Mesodermal cell (in vitro differentiated cells): ENCODE results near the gene SLC12A9.

Experiments
- H3K27ac ChIP-seq: 2 replicates; pipeline ENCODE4 v1.7.0; 2013; ENCODE audit warnings: mild to moderate bottlenecking, low read depth, low read length, moderate library complexity; ENCODE audit not compliant: severe bottlenecking
- H3K36me3 ChIP-seq: 2 replicates; pipeline ENCODE4 v1.7.1; 2013; ENCODE audit warnings: mild to moderate bottlenecking, low read length, moderate library complexity; ENCODE audit not compliant: control insufficient read depth, insufficient read depth
- H3K4me1 ChIP-seq: one replicate; pipeline ENCODE4 v1.7.1; 2013; ENCODE audit warnings: mild to moderate bottlenecking, low read length; ENCODE audit not compliant: insufficient read depth, control insufficient read depth, poor library complexity, severe bottlenecking
- H3K4me3 ChIP-seq: 2 replicates; pipeline ENCODE4 v1.7.0; 2013; ENCODE audit warnings: low read length, control low read depth, mild to moderate bottlenecking; ENCODE audit not compliant: insufficient read depth, poor library complexity, severe bottlenecking; ENCODE audit errors: extremely low read depth
- H3K9me3 ChIP-seq: 2 replicates; pipeline ENCODE4 v1.7.1; 2013; ENCODE audit warnings: mild to moderate bottlenecking, low read length, moderate library complexity; ENCODE audit not compliant: control insufficient read depth
- WGBS, 2 experiments: methylation state at CpG; one replicate each; pipeline ENCODE4 v1.1.5; 2013; ENCODE audit warnings: missing lambda C conversion rate in 2 of 2; ENCODE audit not compliant: insufficient coverage in 2 of 2; 5-methylcytosine and 5-hydroxymethylcytosine counted together

The SLC12A9 gene

DNA sequence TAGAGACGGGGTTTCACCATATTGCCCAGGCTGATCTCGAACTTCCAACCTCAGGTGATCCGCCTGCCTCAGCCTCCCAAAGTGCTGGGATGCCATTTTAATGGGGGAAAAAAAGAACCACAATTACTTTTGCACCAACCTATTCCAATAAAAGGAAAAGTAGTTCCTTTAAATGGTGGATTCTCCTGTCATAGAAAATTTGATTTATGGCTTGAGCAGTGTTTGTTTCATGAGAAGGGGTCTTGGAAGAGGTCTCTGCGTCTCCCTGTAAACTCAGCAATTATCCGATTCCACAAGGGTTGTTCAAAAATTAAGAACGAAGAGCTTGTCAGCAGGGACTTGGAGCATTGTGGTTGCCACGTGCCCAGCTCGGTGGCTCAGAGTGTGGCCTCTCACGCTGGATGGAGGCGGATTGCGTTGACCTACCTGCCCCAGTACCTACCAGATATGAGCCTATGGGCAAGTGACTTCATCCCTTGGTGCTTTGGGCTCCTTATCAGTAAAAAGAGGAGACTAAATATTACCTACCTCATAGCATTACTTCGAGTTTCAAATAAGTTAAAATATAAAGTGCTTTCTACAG is 11.8 kb downstream of the SLC12A9 start:
- WGBS, 2 experiments, result 94 to 97% methylated on average over 5 to 8 of the region's 12 CpGs
- Histone ChIP-seq H3K27ac (no peak overlapping the region), H3K9me3 (no peaks in the 10 kb centered on the region), H3K36me3 (peaks cover 26% of the 10 kb centered on the region), H3K4me1 (peaks cover 7% of the 10 kb centered on the region), H3K4me3 (no peak overlapping the region)

DNA sequence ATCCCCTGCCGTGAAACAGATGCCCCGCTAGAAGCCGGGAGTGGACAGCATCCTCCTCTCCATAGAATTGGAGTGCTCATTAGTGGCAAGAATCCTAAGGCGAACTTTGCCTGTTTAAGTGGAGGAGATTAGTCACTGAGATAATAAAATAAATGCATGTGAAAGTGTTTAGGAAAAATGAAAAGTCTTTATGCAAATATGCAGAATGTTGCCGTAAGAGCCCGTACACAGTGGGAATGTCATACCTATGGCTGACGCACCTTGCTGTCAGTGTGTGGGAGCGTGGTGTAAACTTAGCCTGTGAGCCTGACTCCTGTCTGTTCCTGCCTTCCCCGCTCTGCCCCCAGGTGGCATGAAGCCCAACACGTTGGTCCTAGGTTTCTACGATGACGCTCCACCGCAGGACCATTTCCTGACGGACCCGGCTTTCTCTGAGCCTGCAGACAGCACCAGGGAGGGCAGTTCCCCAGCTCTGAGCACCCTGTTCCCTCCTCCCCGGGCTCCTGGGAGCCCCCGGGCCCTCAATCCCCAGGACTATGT is 12.9 kb downstream of the SLC12A9 start:
- Histone ChIP-seq H3K36me3 (peaks cover 28% of the 10 kb centered on the region), H3K9me3 (no peaks in the 10 kb centered on the region), H3K4me1 (peaks cover 7% of the 10 kb centered on the region), H3K27ac (no peak overlapping the region), H3K4me3 (no peak overlapping the region)
- 86 to 91% methylated on average over 17 of the region's 17 CpGs for WGBS, 2 experiments

DNA sequence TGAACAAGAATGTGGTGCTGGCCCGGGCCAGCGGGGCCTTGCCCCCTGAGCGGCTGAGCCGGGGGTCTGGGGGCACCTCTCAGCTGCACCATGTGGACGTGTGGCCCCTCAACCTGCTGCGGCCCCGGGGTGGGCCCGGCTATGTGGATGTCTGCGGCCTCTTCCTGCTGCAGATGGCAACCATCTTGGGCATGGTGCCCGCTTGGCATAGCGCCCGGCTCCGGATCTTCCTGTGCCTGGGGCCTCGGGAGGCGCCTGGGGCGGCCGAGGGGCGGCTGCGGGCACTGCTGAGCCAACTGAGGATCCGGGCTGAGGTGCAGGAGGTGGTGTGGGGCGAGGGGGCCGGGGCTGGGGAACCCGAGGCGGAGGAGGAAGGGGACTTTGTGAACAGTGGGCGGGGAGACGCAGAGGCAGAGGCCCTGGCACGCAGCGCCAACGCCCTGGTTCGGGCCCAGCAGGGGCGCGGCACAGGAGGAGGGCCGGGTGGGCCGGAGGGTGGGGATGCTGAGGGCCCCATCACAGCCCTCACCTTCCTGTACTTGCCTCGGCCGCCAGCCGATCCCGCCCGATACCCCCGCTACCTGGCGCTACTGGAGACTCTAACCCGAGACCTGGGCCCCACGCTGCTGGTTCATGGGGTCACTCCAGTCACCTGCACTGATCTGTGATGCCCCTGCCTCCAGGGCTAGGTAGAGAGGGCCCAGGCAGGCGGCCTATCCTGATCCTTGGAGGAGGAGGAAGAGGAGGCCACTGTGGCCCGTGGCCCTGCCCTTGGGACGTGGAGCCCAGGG is 13.6 kb downstream of the SLC12A9 start:
- Histone ChIP-seq H3K9me3 (no peaks in the 10 kb centered on the region), H3K4me3 (peak overlapping the region; percentile 98), H3K4me1 (peaks cover 7% of the 10 kb centered on the region), H3K27ac (no peak overlapping the region), H3K36me3 (peaks cover 28% of the 10 kb centered on the region)
- WGBS, 2 experiments, result 94 to 98% methylated on average over 31 to 38 of the region's 46 CpGs

DNA sequence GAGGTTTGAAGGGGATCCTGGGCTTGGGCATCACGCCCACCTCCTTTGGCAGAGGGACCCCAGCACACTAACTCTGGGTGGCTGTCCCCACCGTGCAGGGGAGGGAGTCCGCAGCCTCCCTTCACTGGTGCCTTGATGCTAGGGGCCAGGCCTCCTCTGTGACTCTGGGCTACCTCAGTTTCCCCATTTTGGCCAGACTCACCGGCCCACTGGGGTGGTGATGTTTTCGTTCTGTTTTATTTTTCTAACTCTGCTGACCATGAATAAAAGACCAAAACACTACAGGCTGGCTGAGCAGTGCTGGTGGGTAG is 14.2 kb downstream of the SLC12A9 start:
- H3K4me3 ChIP-seq, result peak overlapping the region; percentile 98
- H3K4me1 ChIP-seq, result peaks cover 7% of the 10 kb centered on the region
- WGBS, 2 experiments, result 86 to 88% methylated on average over 1 to 3 of the region's 5 CpGs
- H3K9me3 ChIP-seq, result no peaks in the 10 kb centered on the region
- H3K36me3 ChIP-seq, result peaks cover 28% of the 10 kb centered on the region
- H3K27ac ChIP-seq, result peak overlapping the region; percentile 90

DNA sequence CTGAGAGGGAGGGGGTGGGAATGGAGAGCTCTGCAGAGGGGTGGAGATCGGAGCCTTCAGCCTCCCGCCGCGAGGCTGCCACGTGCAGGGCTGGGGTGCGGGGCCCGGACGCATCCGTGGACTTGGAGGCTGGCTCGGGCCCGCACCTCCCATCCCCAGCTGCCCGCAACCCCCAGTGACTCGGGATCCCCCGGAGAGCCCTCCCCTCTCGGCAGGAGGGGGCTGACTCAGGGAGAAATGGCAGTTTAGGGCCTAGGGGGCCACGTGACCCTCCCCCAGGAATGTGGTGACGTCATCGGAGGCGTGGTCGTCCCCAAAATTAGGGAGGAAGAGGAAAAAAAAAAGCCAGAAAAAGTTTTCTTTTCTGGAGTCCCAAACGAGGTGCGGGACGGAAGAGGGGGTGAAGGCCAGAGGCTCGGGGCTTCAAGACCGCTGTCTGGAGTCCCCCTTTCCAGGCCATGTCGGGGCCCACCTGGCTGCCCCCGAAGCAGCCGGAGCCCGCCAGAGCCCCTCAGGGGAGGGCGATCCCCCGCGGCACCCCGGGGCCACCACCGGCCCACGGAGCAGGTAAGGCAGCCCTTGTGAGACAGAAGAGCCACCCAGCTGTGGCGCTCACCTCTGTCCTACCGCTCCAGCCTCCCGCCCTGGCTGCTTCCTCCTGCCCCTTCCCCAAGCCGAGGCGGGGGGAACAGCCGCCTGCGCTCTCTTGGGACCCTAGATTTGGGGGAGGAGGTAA is 14.7 kb downstream of the SLC12A9 start, which contains the start of gene TRIP6:
Gene TRIP6, plus strand, starts transcription at position 348 of the 736 bp plus-strand sequence. Its CDS starts 111 bp downstream, at position 459.
- H3K36me3 ChIP-seq, result peaks cover 32% of the 10 kb centered on the region
- H3K4me3 ChIP-seq, result peak within 1 kb of the TSS; percentile 98
- no peaks in the 10 kb centered on the region for H3K9me3 ChIP-seq
- H3K4me1 ChIP-seq, result peaks cover 7% of the 10 kb centered on the region
- 0 to 1% methylated on average over 17 to 27 of the region's 42 CpGs for WGBS, 2 experiments
- H3K27ac ChIP-seq, result peak within 1 kb of the TSS; percentile 90

DNA sequence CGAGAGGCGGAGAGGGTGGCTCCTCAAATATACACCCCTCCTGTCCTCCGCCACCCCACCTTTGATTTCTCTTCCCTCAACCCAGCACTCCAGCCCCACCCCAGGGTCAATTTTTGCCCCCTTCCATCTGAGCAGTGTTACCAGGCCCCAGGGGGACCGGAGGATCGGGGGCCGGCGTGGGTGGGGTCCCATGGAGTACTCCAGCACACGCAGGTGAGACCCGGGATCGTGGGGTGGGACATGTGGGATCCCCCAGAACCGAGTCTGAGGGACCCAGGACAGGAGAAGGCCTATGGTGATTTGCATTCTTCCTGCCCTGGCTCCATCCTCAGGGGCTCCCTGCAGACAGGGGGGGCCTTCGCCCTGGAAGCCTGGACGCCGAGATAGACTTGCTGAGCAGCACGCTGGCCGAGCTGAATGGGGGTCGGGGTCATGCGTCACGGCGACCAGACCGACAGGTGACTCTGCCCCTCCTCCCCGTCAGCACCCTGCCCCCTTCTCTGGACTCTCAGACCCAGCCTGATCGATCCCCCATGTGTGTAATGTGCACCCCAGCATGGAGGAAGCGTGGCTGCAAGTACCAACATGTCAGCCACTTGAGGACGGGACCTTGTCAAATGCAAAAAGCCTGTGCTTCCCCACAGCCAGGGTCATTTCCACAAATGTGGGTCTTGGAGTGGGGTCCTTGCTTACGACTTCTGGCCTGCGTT is 15.4 kb downstream of the SLC12A9 start:
- H3K4me3 ChIP-seq, result peak overlapping the region; percentile 98
- H3K27ac ChIP-seq, result peak overlapping the region; percentile 90

DNA sequence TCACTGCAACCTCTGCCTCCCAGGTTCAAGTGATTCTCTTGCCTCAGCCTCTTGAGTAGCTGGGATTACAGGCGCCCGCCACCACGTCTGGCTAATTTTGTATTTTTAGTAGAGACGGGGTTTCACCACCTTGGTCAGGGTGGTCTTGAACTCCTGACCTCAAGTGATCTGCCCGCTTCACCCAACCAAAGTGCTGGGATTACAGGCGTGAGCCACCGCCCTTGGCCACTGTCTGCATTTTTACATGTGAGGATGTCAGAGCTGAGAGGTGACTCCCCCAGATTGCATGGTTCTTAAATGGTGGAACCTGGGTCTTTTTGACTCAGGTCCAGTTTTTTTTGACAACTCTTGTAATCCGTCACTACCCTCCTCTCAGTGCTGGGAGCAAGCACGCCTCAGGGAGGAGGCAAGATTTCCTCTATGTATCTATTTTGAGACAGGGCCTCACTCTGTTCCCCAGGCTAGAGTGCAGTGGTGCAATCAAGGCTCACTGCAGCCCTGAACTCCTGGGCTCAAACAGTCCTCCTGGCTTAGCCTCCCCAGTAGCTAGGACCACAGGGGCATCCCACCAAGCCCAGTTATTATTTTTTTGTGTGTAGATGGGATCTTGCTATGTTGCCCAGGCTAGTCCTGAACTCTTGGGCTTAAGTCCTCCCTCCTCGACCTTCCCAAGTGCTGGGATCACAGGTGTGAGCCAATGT is 21.2 kb downstream of the SLC12A9 start:
- H3K36me3 ChIP-seq, result peaks cover 77% of the 10 kb centered on the region
- 83 to 91% methylated on average over 9 to 10 of the region's 10 CpGs for WGBS, 2 experiments
- H3K27ac ChIP-seq, result peak overlapping the region; percentile 88
- H3K4me3 ChIP-seq, result no peak overlapping the region
- H3K9me3 ChIP-seq, result no peaks in the 10 kb centered on the region
- peaks cover 18% of the 10 kb centered on the region for H3K4me1 ChIP-seq

More for the DNA sequence above, 15.4 kb downstream of the SLC12A9 start:
- H3K9me3 ChIP-seq, result no peaks in the 10 kb centered on the region
- peaks cover 34% of the 10 kb centered on the region for H3K36me3 ChIP-seq
- 15 to 20% methylated on average over 17 to 24 of the region's 27 CpGs for WGBS, 2 experiments
- H3K4me1 ChIP-seq, result peaks cover 7% of the 10 kb centered on the region

DNA sequence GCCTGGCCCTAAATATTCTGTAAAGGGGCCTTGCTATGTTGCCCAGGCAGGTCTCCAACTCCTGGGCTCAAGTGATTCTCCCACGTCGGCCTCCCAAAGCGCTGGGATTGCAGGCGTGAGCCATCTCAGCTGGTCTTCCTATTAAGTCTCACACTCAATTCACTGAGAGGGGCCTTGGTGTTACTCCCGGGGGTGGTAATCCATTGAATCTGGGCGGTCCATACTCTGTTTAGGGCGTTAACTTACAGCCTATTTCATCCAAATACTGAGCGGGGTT is 21.7 kb downstream of the SLC12A9 start:
- H3K36me3 ChIP-seq, result peaks cover 81% of the 10 kb centered on the region
- peak overlapping the region; percentile 100 for H3K4me3 ChIP-seq
- 80 to 94% methylated on average over 8 of the region's 8 CpGs for WGBS, 2 experiments
- H3K9me3 ChIP-seq, result no peaks in the 10 kb centered on the region
- peaks cover 18% of the 10 kb centered on the region for H3K4me1 ChIP-seq
- H3K27ac ChIP-seq, result peak overlapping the region; percentile 88

DNA sequence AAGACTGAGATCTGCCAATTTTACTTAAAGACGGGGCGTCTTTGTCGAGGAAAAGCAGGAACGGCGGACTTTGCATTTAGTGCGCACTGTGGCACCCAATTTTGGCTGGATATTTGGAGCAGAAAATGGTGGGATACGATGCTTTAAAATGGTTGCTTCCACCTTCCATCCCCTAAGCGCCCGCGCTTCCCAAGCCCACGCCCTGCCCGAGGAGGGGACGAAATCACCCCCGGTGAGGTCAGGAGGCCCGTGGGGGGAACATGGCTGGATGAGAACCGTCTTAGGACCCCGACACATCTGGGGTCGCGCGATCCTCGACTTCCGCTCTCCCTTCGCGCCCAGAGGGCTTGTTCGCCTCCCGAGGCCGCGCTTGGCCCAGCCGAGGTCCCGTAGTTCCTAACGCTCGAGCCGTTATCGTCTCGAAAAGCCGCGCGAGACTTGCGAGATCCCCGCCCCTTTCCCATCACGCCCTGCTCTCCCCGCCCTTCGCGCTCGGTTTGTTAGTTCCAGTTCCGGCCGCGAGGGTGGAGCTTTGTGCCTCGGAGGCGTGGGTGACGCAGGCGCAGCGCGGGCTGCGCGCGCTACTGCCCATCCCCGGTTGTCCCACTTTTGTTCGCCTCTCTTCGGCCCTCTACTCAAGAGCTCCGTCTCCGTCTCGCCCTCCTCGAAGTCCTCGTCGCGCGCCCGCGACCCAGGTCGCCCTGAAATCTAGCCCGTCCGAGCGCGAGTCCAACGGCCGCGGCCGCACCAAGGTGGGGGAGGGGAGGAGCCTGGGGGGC is 22.3 kb downstream of the SLC12A9 start, which contains the start of gene SRRT:
Gene SRRT, plus strand, starts transcription at position 527 of the 779 bp plus-strand sequence. CDS start 488 bp downstream, outside the sequence.
- WGBS, 2 experiments, result 6 to 9% methylated on average over 62 to 67 of the region's 79 CpGs
- Histone ChIP-seq H3K4me1 (peaks cover 21% of the 10 kb centered on the region), H3K4me3 (peak within 1 kb of the TSS; percentile 100), H3K9me3 (no peaks in the 10 kb centered on the region), H3K36me3 (peaks cover 86% of the 10 kb centered on the region), H3K27ac (peak within 1 kb of the TSS; percentile 93)
